Stimulated activated CD8-positive, alpha-beta memory T cell treated with anti-CD3 and anti-CD28 coated beads, Interleukin-4, amount 100 ng/mL, for 1 hour (primary cell): Measurements from ENCODE around the gene MAGI1.

ENCODE experiments used
- DNase-seq, 2 donors: peaks; one replicate each; pipeline ENCODE4 v3.0.0-alpha.2; 2020; ENCODE audit warnings: low read depth in 2 of 2, low spot score in 1 of 2

The MAGI1 gene

GRCh38 chr3:65339192-65339740 lies 699.5 kb downstream of the MAGI1 start:
- no peak for DNase-seq

- DNase-seq = no peak
Observed at GRCh38 chr3:65338571-65338970, 700.1 kb downstream of the MAGI1 start.

GRCh38 chr3:65335587-65335986 lies 703.1 kb downstream of the MAGI1 start:
- DNase-seq = no peak

- DNase-seq = no peak
Observed at GRCh38 chr3:65334045-65334665, 704.6 kb downstream of the MAGI1 start.

GRCh38 chr3:65331730-65332129 lies 707.0 kb downstream of the MAGI1 start:
- DNase-seq = no peak

- DNase-seq = no peak
Observed at GRCh38 chr3:65330072-65330471, 708.6 kb downstream of the MAGI1 start.

GRCh38 chr3:65328148-65328547 lies 710.6 kb downstream of the MAGI1 start:
- no peak for DNase-seq

GRCh38 chr3:65326574-65326973 lies 712.1 kb downstream of the MAGI1 start:
- no peak for DNase-seq

- DNase-seq = no peak
Observed at GRCh38 chr3:65322910-65323309, 715.8 kb downstream of the MAGI1 start.

GRCh38 chr3:65318231-65318630 lies 720.5 kb downstream of the MAGI1 start:
- no peak for DNase-seq

- no peak for DNase-seq
Observed at GRCh38 chr3:65314916-65315315, 723.8 kb downstream of the MAGI1 start.

GRCh38 chr3:65314269-65314668 lies 724.4 kb downstream of the MAGI1 start:
- DNase-seq = no peak

- no peak for DNase-seq
Observed at GRCh38 chr3:65313666-65314065, 725.1 kb downstream of the MAGI1 start.

GRCh38 chr3:65305836-65306235 lies 732.9 kb downstream of the MAGI1 start:
- DNase-seq = no peak
